GM19395 (cell line): ENCODE measurements around the gene HAPLN1.

ENCODE experiments used
- ATAC-seq: cut with Tn5 transposase; IDR thresholded peaks from one replicate; pipeline ENCODE4 v1.9.1; 2021; ENCODE audit warnings: mild to moderate bottlenecking, moderate library complexity; ENCODE audit not compliant: unreplicated experiment

The HAPLN1 gene

GRCh38 chr5:83644301-83644700 is 76.4 kb downstream of the HAPLN1 start:
- no peak for ATAC-seq

DNA sequence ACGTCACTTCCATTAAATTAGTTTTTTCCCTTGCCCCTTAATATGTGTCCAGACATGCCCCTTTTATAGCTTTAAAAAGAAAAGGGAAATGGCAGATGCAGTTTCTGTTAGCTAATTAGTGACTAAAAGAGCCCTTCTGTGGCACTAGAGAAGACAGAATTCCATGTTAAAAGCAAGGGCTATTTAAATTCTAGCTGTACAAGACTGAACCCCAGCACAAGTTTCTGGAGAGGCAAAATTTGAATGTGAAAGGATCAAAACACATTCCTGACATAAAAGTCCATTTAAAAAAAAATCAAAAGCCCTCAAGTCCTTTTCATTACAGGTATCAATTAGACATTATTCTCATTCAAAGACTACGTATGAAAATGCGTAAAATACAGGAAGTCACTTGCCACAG is 78.7 kb downstream of the HAPLN1 start:
- ATAC-seq: no peak

GRCh38 chr5:83639911-83640310 is 80.7 kb downstream of the HAPLN1 start:
- ATAC-seq: no peak

GRCh38 chr5:83636156-83636555 is 84.5 kb downstream of the HAPLN1 start:
- ATAC-seq: no peak

DNA sequence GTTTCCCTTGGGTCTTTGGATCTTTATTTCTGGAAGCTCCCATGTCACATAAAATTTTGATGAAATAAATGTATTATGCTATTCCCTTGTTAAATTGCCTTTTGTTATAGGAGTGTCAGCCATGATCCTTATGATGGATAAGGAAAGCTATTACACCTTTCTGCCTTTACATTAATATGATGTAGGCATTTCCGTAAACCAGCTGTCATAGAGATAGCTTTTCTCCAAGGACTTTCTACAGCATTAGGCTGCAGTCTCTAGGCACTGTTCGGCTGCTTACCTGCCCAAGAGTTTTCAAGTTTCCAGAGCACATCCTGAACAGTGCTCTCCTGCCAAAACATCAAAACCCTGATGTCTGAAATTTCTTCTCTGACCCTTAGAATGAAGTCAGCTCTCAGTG is 87.4 kb downstream of the HAPLN1 start:
- no peak for ATAC-seq

GRCh38 chr5:83632874-83633273 is 87.8 kb downstream of the HAPLN1 start:
- ATAC-seq: no peak

GRCh38 chr5:83628360-83628759 is 92.3 kb downstream of the HAPLN1 start:
- ATAC-seq: no peak

GRCh38 chr5:83614841-83615240 is 105.8 kb downstream of the HAPLN1 start:
- no peak for ATAC-seq

DNA sequence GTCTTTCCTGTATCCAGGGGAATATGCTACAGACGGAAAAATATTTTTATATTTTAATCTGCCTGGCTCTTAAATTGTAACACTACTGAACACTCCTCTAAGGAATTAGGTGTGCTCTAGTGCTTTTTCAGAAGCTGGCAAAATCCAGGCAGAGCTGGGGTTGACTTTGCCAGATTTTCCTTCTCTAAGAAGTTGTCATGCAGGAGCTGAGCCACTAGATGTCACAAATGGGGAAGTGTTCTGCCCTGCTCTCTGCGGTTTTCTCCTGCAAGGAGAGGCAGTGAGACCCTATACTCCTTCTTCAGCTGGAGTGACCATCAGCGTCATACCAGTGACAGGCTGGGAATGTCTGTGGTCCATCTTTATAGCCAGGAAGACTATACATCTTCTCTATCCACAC is 112.5 kb downstream of the HAPLN1 start:
- ATAC-seq: peak; percentile 73

GRCh38 chr5:83595217-83595616 is 125.4 kb downstream of the HAPLN1 start:
- no peak for ATAC-seq

GRCh38 chr5:83590966-83591365 is 129.7 kb downstream of the HAPLN1 start:
- ATAC-seq: no peak

GRCh38 chr5:83589786-83590185 is 130.9 kb downstream of the HAPLN1 start:
- no peak for ATAC-seq
